HG03097 (cell line): ENCODE measurements around the gene DNAH9.

Experiments used
- ATAC-seq: cut with Tn5 transposase; IDR thresholded peaks from one replicate; pipeline ENCODE4 v1.9.1; 2021; ENCODE audit not compliant: unreplicated experiment, low FRiP score

Gene DNAH9, protein sequence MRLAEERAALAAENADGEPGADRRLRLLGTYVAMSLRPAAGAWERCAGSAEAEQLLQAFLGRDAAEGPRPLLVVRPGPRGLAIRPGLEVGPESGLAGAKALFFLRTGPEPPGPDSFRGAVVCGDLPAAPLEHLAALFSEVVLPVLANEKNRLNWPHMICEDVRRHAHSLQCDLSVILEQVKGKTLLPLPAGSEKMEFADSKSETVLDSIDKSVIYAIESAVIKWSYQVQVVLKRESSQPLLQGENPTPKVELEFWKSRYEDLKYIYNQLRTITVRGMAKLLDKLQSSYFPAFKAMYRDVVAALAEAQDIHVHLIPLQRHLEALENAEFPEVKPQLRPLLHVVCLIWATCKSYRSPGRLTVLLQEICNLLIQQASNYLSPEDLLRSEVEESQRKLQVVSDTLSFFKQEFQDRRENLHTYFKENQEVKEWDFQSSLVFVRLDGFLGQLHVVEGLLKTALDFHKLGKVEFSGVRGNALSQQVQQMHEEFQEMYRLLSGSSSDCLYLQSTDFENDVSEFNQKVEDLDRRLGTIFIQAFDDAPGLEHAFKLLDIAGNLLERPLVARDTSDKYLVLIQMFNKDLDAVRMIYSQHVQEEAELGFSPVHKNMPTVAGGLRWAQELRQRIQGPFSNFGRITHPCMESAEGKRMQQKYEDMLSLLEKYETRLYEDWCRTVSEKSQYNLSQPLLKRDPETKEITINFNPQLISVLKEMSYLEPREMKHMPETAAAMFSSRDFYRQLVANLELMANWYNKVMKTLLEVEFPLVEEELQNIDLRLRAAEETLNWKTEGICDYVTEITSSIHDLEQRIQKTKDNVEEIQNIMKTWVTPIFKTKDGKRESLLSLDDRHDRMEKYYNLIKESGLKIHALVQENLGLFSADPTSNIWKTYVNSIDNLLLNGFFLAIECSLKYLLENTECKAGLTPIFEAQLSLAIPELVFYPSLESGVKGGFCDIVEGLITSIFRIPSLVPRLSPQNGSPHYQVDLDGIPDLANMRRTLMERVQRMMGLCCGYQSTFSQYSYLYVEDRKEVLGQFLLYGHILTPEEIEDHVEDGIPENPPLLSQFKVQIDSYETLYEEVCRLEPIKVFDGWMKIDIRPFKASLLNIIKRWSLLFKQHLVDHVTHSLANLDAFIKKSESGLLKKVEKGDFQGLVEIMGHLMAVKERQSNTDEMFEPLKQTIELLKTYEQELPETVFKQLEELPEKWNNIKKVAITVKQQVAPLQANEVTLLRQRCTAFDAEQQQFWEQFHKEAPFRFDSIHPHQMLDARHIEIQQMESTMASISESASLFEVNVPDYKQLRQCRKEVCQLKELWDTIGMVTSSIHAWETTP (N-terminal part only)

DNA sequence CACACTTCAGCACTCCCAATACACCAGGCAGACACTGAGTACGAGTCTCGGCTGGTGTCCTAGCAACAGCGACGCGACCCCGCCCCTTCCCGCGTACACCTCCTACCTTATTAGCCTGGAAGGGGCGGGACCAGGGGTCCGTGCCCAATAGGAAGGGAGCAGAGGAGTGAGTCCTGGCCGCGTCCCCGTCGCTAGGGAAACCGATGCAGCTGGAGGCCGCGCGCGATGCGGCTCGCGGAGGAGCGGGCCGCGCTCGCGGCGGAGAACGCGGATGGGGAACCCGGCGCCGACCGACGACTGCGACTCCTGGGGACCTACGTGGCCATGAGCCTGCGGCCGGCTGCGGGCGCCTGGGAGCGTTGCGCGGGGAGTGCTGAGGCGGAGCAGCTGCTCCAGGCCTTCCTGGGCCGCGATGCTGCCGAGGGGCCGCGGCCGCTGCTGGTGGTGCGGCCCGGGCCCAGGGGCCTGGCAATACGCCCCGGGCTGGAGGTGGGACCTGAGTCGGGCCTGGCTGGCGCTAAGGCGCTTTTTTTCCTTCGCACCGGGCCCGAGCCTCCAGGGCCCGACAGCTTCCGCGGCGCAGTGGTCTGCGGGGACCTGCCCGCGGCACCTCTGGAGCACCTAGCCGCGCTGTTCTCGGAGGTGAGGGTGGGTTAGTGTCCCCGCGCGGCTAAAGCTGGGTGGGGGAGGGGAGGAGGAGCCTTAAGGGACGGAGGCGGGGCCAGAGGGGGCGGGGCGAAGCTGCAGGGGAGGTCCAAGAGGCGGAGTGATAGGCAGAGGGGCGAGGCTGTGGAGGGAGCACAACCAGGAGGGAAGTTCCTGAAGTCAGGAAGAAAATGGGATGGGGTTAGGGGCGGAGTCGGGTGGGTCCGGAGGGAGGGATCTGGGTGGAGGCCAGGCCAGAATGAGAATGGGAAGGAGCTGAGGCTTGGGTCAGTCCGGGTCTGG lies at the start of gene DNAH9:
Gene DNAH9, plus strand, starts transcription at position 197 of the 948 bp plus-strand sequence. Its CDS starts 29 bp downstream, at position 226.
- no peak for ATAC-seq

DNA sequence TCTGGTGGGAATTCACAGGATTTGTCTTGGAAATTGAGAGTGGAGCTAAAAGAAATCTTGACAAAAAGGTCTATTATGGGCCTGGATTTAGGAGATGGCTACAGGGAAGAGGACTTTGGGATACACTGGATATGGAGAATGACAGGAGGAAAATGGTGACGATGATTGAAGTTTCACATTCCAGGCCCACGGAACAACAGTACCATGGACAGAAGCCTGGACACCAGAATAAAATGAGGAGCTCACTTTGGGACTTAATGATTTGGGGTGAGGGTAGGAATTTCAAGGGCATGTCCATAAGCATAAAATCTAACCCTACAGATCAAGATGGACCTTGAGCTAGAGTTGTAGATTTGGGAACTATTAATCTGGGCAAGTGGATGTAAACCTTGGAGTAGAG lies 47.8 kb upstream of the DNAH9 start:
- ATAC-seq: no peak

DNA sequence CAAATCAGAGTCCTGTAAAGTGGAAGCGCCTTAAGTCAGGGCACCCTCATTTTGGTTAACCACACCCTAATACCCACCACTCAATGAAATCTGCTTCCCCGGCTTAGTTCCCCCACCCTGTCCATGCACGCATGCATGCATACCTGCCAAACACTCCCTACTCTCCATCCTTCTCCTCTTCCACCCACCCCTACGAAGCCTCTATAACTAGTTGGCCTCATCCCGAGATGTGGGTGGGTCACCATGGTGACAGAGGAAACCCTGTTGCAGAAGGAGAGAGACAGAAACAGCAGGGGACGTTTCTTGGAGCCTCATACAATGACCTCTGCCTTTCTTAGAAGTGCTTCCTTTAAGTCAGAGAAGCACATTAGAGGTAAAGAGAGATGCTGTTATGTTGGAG lies 46.8 kb upstream of the DNAH9 start:
- no peak for ATAC-seq

DNA sequence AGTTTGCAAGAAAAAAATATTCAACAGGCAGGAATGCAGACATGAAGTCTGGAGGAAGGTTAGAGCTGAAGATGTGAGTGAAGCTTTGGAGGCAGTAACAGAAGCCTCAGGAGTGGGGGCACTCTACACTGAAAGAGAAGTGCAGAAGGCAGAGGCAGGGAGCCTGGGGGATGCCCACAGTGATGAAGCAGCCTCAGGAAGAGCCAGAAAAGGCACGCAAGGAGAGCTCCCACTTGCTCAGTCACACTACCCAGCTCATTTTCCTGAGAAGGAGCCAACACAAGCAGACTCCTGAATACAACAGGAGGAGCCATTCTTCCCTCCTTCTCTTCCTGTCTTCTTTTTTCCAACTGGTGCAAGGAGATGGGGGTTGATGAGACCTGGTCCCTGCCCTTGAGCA lies 45.1 kb upstream of the DNAH9 start:
- no peak for ATAC-seq

DNA sequence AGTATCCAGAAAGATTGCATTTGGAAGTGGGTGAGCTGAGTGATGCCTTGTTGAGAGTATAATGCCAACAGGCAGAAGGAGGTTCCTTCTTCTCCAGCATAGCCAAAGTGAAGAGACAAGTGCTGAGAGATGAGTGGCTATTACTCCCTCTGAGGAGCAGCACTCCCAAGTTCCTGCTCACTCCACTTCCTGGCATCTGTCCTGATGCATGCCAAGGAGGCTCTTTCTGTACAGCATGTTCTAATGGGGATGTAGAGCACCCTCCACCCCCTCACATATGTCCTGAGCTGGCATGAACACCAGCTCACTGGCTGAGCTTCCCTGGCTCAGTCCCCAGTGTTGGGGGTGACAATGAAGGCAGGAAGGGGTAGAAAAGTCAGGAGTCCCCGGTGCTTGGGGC lies 44.2 kb upstream of the DNAH9 start:
- no peak for ATAC-seq

DNA sequence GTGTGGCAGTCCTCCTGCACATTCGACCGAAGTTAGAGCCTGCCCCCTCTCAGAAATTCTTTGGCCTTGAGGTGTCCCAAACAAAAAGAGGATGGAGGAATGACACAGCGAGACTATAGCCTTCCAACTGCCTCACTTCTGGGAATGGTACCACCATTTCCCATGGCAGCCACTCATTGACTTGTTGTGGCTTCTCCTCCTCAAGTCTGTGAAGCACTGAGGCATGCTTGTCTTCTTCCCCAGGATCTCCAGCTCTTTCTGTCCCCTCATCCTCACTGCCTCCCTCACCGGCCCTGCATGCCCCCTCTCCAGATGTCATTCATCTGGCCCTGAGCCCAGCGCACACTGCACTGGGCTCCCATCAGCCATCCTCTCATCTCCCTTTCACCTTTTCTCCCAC lies 43.7 kb upstream of the DNAH9 start:
- ATAC-seq: no peak

DNA sequence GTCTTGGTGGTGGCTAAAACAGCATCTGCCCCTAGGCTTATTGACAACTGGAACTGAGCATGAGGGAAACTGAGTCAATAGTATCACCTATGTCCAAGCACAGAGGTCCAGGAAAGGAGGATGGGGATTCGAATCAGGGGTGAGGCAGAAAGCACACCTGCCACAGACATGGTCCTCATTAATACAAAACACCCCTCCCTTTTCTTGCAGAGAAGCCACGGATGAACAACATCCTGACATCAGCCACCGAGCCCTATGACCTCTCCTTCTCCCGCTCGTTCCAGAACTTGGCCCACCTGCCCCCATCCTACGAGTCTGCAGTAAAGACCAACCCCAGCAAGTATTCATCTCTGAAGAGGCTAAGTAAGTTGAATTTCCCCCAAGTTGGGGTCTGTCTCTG lies 42.7 kb upstream of the DNAH9 start:
- ATAC-seq: no peak

DNA sequence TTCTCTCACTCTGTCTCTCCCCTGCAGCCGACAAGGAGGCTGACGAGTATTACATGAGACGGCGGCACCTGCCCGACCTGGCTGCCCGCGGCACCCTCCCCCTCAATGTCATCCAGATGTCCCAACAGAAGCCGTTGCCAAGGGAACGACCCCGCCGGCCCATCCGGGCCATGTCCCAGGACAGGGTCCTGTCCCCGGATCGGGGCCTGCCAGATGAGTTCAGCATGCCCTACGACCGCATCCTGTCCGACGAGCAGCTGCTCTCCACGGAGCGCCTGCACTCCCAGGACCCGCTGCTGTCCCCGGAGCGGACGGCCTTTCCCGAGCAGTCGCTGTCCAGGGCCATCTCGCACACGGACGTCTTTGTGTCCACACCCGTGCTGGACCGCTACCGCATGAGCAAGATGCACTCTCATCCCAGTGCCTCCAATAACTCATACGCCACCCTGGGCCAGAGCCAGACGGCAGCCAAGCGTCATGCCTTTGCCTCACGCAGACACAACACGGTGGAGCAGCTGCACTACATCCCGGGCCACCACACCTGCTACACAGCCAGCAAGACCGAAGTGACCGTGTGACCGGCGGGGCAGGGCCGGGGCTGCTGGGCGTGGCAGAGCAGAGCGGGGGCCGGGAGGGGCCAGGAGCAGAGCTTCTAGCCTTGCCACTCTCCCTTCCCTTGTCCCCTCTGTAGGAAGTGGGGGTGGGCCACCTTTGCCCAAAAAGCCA lies 40.4 kb upstream of the DNAH9 start:
- ATAC-seq: no peak

DNA sequence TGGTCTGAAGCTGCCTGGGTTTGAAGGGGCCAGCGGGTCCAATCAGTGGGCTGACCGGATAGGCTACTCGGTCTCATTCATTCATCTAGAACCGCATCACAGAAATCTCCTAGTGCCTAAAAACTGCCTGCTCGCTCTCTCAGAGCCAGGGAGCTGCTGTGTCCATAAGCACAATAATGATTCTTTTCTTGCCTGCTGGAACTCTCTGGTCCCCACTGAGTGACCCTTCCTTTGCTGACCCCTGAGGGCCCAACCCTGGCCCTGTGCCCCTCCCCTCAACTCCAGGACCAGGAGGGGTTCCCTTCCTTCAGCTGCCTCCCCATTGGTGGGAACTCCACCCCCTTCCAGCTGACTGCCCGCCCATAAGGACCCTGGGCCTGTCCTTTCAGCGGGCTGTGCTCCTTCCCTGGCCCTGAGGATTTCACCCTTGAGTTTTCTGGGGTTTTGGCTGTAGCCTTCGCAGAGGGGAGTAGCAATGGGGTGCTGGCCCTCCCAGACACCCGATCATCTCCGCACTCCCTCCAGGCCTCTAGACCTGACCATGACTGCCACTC lies 39.5 kb upstream of the DNAH9 start:
- no peak for ATAC-seq

DNA sequence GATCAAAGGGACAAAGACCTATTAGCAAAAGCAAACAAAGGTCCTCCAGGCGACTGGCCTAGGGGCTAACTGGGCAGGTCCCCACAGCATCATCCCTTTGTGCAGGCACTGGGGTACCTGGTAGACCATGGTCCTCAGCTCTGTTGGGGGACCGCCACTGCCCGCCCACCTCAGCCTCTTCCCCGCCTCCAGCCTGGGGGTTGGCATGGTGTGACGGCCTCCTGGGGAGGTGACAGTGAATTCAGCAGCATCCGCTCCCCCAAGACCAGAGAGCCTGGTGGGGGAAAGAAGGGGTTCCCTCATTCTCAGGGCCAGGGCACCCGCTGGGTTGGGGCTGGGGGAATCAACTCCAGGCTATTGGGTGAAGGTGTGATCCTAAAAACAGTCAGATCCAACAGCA lies 38.7 kb upstream of the DNAH9 start:
- no peak for ATAC-seq

DNA sequence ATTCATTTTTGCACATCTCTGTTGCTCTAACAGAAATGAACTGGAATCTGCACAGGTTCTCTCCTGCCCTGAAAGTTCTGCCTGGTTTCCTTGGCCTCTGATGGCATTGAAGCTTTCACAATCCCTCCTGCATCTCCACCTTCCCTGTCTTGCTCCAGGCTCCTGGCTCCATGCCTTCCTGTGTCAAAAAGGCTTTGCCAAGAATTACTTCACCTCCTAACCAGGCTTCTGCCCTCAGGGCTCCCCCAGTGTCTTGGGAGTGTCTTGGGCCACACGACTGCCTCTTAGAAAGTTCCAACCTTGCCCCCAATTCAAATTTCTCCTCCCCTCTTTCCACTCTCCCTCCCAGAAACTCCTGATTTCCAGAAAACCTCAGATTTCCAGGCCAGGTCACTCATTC lies 37.0 kb upstream of the DNAH9 start:
- no peak for ATAC-seq

DNA sequence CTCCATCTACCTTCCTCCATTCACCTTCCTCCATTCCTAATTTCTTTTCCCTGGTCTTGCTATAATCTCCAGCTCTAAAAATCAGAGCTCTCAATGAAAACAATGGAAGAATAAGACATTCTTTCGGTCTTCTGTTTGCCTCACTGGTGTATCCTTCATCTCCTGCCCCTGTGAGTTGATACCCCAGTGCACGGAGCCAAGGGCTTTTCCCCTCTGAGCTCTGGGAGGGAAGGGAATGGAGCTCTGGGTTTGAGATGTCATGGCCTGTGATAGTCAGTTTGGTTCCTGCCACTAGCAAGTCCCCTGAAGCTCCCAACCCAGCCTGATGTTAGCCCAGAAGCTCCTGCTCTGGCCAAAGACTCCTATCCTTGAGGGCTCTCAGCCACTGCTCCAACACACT lies 36.6 kb upstream of the DNAH9 start:
- no peak for ATAC-seq

DNA sequence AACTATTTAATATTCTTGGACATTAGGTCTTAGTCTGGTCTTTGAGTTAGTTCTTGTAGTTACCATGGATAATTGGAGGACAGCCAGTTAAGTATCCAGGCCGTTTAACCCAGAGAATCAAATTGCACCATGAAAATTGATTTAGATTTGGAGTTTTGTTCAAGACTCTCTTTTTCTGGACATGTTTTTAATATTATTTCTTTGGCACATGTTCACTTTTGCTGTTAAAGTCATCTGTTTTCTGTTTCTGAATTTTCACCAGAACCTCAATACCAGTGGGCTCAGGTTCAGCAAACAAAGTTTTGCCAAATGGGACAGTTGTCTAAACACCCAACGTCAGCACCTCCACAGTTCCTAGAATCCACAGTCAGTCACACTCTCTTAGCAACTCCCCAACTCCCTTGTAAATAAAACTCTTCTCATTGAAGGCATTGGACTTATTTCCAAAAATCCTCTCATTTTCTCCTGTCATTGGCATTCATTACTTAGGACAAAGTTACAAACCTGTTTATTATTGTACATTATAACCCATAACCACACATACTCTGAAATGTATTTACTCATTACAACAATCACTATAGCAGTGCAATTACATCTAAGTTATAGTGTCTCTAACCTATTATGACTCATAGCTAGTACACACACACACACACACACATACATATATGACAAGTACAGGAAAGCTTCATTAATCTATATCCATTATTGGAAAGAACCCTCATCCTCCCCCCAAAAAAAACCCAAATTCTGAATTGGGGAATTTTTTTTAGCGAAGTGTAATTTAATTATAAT lies 33.5 kb upstream of the DNAH9 start:
- ATAC-seq: no peak

DNA sequence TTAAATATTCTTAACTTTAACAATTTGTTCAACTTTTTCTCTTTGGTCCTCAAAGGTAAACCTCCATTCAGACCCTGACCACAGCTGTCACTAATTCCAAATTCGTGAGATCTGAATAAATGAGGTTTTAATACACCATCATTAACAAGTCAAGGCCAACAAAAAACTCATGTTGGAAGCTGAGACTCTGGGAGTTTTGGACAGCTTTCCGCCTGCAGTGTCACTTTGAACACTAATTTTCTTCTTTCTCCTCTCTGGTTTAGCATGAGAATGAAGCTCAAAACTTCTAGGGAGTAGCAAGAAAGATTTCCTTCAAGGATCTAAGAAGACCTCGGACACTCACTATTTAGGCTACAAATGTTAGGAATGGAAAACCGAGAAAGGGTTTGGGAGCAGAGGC lies 32.7 kb upstream of the DNAH9 start:
- ATAC-seq: no peak

DNA sequence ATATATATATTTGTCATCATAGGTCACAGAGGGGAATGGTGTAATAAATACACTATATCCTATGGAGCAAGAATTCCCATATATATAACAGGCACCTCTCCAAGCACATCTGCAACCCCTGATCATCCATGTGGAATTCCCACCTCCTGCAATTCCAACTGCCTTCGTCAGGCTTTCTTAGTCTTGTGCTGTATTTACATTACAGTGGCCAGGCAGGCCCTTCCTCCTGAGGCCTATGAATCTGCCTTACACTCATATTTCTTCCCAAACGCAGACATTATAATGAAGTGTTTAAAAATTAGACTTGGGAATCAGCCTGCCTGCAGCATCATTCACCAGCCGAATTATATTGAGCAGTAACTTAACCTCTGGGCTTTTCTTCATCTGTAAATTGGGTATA lies 19.3 kb upstream of the DNAH9 start:
- no peak for ATAC-seq

DNA sequence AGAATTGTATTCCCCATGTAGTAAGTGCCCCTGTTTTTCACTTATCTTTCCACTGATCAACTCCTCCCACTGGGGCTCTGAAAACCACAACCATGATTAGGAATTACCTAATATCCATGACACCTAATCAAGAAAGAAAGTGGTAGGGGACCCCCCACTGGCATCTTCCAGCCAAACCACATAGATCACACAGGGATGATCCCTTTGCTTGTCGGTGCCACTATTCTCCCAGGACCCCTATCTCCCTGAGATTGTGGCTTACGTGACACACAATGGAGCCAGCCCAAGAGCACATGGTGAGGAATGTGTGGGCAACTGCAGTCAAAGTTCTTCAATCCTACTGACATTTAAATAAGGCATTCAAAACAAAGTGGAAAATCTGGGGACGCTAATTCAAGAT lies 17.6 kb upstream of the DNAH9 start:
- no peak for ATAC-seq

DNA sequence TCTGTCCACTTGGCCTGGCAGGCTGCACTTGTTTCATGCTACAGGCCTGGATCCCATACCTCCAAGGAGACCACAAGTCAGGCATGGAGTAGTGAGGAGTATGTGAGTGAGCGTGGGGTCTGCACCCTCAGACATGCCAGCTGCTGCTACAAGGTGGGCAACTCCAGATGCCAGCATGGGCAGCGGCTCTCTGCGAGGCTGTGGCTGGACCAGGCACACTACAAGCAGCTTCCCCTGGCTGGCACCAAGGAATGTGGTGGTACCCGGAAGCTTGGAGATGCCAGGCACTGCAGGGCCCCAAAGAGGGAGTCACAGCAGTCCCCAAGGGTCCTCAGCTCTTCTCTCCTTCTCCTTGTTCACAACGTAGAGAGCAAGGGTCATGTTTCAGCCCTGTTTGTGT lies 16.1 kb upstream of the DNAH9 start:
- ATAC-seq: no peak
